GM21367 (cell line): ENCODE data around the gene RPS15.
"Not testable (repeated sequence)": the region's sequence is repeated elsewhere in the genome, so short reads cannot be mapped to it uniquely, and the experiment has no call there.

Experiments
- ATAC-seq: cut with Tn5 transposase; IDR thresholded peaks from one replicate; pipeline ENCODE4 v1.9.1; 2021; ENCODE audit not compliant: unreplicated experiment

The RPS15 gene

GRCh38 chr19:1418951-1419738, 19.1 kb upstream of the RPS15 start:
- ATAC-seq, result no peak

DNA sequence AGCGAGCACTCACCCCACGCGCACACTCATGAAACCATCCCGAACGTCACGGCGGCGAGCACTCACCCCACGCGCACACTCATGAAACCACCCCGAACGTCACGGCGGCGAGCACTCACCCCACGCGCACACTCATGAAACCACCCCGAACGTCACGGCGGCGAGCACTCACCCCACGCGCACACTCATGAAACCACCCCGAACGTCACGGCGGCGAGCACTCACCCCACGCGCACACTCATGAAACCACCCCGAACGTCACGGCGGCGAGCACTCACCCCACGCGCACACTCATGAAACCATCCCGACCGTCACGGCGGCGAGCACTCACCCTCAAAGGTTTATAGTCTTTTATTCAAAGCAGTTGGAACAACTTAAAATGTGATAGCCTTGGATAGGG, 18.1 kb upstream of the RPS15 start:
- not testable (repeated sequence) for ATAC-seq

GRCh38 chr19:1420590-1420989, 17.6 kb upstream of the RPS15 start:
- ATAC-seq, result no peak

- no peak for ATAC-seq
Measured at GRCh38 chr19:1421218-1421957, 16.8 kb upstream of the RPS15 start.

GRCh38 chr19:1421958-1422305, 16.3 kb upstream of the RPS15 start:
- no peak for ATAC-seq

- ATAC-seq, result no peak
Measured at GRCh38 chr19:1422360-1422759, 15.8 kb upstream of the RPS15 start.

- no peak for ATAC-seq
Measured at GRCh38 chr19:1422943-1423342, 15.3 kb upstream of the RPS15 start.

DNA sequence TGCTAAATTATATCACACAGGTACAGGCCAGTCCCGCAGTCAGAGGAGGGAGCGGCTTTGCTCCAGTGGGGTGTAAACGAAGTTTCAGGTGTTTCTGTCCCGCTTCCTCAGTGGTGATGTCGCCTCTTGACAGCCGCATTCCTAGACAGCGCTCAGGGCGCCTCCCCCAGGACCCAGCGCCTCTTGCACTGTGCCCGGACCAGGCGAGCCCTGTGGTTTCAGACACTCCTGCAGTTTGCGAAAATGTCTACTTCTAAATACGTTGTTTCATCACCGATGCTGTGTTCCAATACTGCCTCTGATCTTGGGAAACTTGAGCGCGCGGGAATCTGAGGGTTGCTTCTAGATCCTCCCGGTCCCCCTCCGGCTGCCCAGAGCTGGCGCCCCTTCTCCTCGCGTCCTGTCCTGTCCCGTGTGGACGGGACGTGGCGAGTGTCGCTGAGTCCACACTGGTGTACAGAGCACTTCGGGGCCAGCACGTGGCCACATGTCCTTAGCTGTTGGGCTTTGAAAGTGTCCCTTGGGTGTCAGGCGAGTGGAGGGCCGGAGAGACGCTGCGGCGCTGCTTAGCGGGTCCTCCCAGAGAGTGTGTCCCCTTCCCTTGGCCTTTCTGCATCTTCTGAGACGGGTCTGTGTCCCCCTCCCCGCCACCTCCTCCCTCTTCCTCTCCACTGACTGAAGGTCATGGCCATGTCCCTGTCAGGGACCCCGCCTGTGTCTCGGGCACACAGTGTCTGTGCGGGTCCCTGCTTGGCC, 14.6 kb upstream of the RPS15 start:
- no peak for ATAC-seq

DNA sequence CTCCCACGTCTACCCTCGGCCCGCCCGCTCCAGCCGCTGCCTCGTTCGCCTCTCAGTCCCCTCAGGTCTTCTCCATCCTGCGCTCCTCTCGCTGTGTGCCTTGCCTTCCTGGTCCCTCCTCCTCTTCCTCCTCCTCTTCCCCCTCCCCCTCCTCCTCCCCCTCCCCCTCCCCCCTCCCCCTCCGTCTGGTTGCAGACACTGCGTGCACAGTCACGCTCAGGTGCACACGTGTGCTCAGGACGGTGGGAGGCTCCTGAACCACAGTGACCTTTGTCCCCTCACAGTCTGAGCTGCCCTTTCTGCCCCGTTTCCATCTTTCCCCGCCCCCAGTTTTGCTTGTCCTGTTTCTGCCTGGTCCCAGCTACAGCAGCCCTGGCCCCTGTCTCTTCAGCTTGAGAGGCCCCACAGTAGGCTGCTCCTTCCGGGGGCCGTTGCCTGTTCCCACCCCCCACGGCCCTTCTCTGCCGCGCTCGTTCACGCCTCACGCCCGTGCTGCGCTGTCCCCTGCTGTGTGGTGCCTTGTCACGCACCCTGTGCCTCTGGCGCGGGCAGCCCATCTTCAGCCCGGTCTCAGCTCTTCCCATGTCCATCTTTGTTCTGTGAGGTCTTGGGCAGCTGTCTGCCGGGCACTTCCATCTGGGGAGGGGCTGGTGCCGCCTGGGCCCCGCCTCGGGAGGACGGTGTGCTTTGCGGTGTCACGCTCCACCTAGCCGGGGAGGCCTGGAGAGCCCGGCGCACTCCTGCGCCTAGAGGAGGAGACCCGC, 13.8 kb upstream of the RPS15 start:
- ATAC-seq, result no peak

- ATAC-seq, result no peak
Measured at GRCh38 chr19:1425102-1425837, 12.9 kb upstream of the RPS15 start.

- ATAC-seq, result no peak
Measured at GRCh38 chr19:1425902-1426301, 12.3 kb upstream of the RPS15 start.

DNA sequence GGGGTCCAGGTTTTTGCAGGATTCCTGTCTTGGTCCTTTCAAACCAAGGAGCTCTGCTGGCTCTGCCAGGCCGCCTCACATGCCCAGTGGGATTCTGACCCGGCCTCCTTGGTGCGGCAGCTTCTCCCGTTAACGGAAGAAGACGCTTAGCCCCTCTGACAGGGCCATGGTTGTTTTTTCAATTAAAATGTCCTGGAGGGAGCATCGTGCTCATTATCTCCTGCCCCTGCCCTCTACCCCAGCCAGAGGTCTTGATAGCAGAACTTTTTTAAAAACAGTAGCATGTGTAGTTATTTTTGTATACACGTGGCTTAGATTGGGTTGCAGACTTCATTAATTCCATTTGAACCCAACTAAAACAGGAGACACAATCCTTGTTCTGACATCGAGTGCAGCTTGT, 11.5 kb upstream of the RPS15 start:
- ATAC-seq, result no peak

GRCh38 chr19:1427221-1427920, 10.8 kb upstream of the RPS15 start:
- no peak for ATAC-seq

DNA sequence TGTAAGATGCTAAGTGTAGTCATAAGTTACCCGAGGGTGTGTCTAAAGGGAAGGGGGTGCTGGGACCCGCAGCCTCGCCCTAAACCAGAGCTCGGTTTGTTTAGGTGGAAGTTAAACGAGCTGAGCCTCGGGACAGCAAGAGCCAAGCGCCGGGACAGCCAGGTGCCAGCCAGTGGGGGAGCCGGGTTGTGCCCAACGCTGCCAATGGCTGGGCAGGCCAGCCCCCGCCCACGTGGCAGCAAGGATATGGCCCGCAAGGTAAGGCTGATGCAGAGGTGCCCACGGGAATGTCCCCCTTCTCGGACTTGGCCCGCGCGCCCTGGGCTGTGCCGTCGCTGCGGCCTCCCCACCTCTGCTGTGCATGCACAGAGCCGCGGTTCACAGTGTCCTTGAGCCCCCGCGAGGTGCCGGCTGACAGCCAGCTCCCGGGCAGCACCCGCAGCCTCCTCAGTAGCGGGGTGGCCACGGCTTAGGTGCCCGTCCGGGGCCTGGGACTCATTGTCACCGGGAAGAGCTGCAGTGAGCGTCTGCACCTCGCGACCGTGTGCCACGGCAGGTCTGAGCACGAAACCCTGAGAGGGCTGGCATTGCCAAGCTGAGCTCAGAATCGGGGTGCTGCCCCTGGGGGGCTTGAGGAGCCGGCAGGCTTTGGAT, 9.3 kb upstream of the RPS15 start:
- ATAC-seq, result no peak

DNA sequence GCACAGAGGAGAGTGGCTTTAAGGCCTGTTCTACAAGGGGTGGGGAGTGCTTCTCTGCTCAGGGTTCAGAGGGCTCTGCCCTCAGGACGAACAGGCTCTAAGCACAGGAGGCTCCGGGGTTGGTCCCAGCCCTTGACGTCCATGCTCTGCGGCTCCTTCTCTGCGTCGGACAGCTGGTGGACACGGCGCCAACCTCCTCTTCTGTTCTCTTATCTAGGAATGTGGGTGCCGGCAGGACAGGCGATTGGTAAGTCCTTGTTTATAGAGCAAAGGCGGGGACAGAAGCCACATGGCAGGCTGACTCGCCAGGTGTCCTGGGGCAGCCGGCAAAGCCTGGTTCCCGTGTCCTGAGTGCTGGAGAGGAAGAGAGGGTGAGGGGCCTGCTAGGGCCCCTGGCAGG, 8.4 kb upstream of the RPS15 start:
- no peak for ATAC-seq

- ATAC-seq, result no peak
Measured at GRCh38 chr19:1430246-1430645, 8.0 kb upstream of the RPS15 start.

DNA sequence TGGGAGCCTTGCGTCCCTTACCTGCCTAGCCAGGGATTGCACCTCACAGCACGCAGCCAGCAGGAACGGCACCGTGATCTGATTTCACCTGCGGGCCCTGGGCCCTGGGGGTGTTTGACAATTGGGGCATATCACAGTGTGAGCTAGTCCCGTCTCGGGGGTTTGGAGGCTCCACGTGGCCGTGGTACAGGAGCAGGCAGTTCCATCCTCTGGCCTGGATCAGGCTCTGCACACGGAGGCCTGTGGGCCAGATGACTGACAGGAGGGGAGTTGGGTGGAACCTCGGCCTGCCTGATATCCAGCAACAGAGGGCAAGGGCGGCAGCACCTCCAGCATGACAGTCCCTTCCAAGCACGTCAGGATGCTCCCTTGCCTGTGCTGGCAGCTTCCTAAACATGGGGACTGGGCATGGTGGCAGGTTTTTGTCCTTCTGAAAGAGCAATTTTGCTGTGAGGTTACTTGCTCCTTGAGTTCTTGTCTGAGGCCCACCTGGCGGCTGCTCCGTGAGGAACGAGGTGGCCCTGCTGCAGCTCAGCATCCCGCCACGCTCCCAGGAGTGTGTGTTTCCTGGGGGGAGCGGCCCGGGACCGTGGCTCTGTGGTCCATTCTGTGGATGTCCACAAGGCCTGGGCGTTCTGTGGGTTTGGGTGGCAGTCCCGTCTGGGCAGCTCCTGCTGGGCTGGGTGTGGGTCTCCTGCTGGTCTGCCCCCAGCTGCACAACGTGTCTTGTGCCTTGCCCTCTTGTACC, 6.3 kb upstream of the RPS15 start:
- ATAC-seq, result no peak

DNA sequence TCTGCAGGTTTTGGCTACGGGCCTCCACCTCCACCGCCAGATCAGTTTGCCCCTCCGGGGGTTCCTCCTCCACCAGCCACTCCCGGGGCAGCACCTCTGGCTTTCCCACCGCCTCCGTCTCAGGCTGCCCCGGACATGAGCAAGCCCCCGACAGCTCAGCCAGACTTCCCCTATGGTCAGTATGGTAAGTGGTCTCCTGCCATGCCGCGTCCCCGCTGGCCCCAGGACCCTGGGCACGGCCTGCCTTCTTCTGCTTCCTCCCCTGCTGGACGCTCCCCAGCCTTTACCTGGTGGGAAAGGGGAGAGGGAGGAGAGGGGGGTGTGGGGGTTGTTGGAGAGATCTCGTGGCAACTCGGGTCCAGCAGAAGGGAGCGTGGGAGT, 5.7 kb upstream of the RPS15 start:
- no peak for ATAC-seq
